ENCODE data around the gene CLIC4.

GRCh38 chr1:24745711-24746413 lies 615 bp downstream of the CLIC4 start:
- TF ChIP-seq CTCF (IDR thresholded peaks at IDR 0.05): no peak
- no peak for TF ChIP-seq POLR2A (IDR thresholded peaks at IDR 0.05)
